Vagina (tissue), 2 donors: ENCODE data around the gene AMBRA1.

Source experiments
- CTCF ChIP-seq, 3 experiments: fragments of 450-650 bp in 2 of 3; fragments of 200-600 bp in 1 of 3; sonication (generic) in 1 of 3; IDR thresholded peaks; one replicate each; pipeline ENCODE4 v1.5.1; 2017 to 2019; ENCODE audit warnings: antibody characterized with exemption in 3 of 3, mild to moderate bottlenecking in 2 of 3, moderate library complexity in 2 of 3
- POLR2A ChIP-seq, 2 donors: fragments of 450-650 bp; IDR thresholded peaks; one replicate each; pipeline ENCODE4 v1.6.1; 2017; ENCODE audit warnings: antibody characterized with exemption in 2 of 2, mild to moderate bottlenecking in 2 of 2, moderate library complexity in 2 of 2

- TF ChIP-seq POLR2A (IDR thresholded peaks at IDR 0.05) (no peak), CTCF (IDR thresholded peaks at IDR 0.05) (no peak)
Measured at GRCh38 chr11:46408407-46408986, 185.3 kb downstream of the AMBRA1 start.
